A549 (cell line): ENCODE measurements around the gene HES6. TPM values are rescaled to one million over a fixed set of nuclear protein-coding genes. Genes with fewer than 3 reads are reported as not detected.

ENCODE experiments used
- ATAC-seq, 2 experiments: fragments of 200-7000 bp in 1 of 2; fragments of >200 bp in 1 of 2; cut with Nextera tagmentation in 1 of 2; cut with Tn5 transposase in 1 of 2; 3 replicates each; pipeline versions ENCODE4 v1.8.0 to v1.9.1; 2018 to 2020; ENCODE audit warnings: mild to moderate bottlenecking in 1 of 2, moderate library complexity in 1 of 2
- CTCF ChIA-PET: fragments of 300-600 bp; sonication (Branson Sonifier 250); formaldehyde crosslinking; extraction: SDS; loops from one replicate; lab custom pipeline; 2021; ENCODE audit warnings: antibody characterized with exemption, inconsistent platforms; lab: Yijun Ruan, JAX
- POLR2A ChIA-PET: fragments of 350-600 bp; formaldehyde crosslinking; extraction: SDS; loops from one replicate; lab custom pipeline; 2021; ENCODE audit warnings: antibody characterized with exemption, inconsistent platforms; lab: Yijun Ruan, JAX
- DNase-seq, 2 experiments: peaks; one replicate each; pipeline versions ENCODE4 v3.0.0 to v3.0.0-alpha.2; 2011 to 2016; ENCODE audit warnings: low read depth in 1 of 2, low spot score in 1 of 2
- FAIRE-seq: peaks from 2 replicates; lab custom pipeline; 2011; peaks lifted over from hg19 to GRCh38; lab: Jason Lieb, UNC
- H3K27ac ChIP-seq, 2 experiments: fragments of >200 bp; sonication (Bioruptor Twin); formaldehyde crosslinking; 3 replicates each; pipeline ENCODE4 v1.5.1; 2016 to 2017
- H3K4me1 ChIP-seq: fragments of >200 bp; sonication (Bioruptor Twin); formaldehyde crosslinking; 3 replicates; pipeline ENCODE4 v1.6.1; 2016
- H3K4me2 ChIP-seq: fragments of >200 bp; sonication (Bioruptor Twin); formaldehyde crosslinking; 3 replicates; pipeline ENCODE4 v1.6.1; 2016
- H3K4me3 ChIP-seq: fragments of >200 bp; sonication (Bioruptor Twin); formaldehyde crosslinking; 3 replicates; pipeline ENCODE4 v1.5.1; 2016
- H3K9me3 ChIP-seq: fragments of >200 bp; sonication (Bioruptor Twin); formaldehyde crosslinking; 3 replicates; pipeline ENCODE4 v1.6.1; 2016
- CEBPB ChIP-seq, 2 experiments: fragments of >200 bp in 1 of 2; sonication (Bioruptor Twin) in 1 of 2; formaldehyde crosslinking in 1 of 2; IDR thresholded peaks; 2 replicates each; pipeline ENCODE4 v1.6.1; 2012 to 2016
- EHF ChIP-seq: fragments of 250-450 bp; sonication (Bioruptor Pico); IDR thresholded peaks from 2 replicates; pipeline ENCODE4 v1.5.0; 2020; ENCODE audit warnings: mild to moderate bottlenecking
- EHMT2 ChIP-seq: fragments of 200-600 bp; sonication (generic); IDR thresholded peaks from 2 replicates; pipeline ENCODE4 v1.6.1; 2016; ENCODE audit warnings: antibody characterized with exemption, low read depth, mild to moderate bottlenecking, moderate library complexity
- ESRRA ChIP-seq: fragments of 150-350 bp; IDR thresholded peaks from 2 replicates; pipeline ENCODE4 v1.6.1; 2014; ENCODE audit warnings: mild to moderate bottlenecking, low read length, borderline replicate concordance
- FOSB ChIP-seq: fragments of 250-450 bp; sonication (Bioruptor Pico); IDR thresholded peaks from 2 replicates; pipeline ENCODE4 v1.5.0; 2020; ENCODE audit warnings: mild to moderate bottlenecking, moderate library complexity
- HEYL ChIP-seq: fragments of 250-450 bp; sonication (Bioruptor Pico); IDR thresholded peaks from 2 replicates; pipeline ENCODE4 v1.8.0; 2021; ENCODE audit warnings: mild to moderate bottlenecking, moderate library complexity
- HOXB13 ChIP-seq: fragments of 250-450 bp; sonication (Bioruptor Pico); IDR thresholded peaks from 2 replicates; pipeline ENCODE4 v1.5.0; 2020; ENCODE audit warnings: low read depth, mild to moderate bottlenecking, moderate library complexity
- HOXB5 ChIP-seq: fragments of 250-450 bp; sonication (Bioruptor Pico); IDR thresholded peaks from 2 replicates; pipeline ENCODE4 v1.5.0; 2020; ENCODE audit warnings: mild to moderate bottlenecking, moderate library complexity
- JUN ChIP-seq, 2 experiments: fragments of >200 bp; sonication (Bioruptor Twin); formaldehyde crosslinking; IDR thresholded peaks; 2 replicates in 1 of 2; 3 replicates in 1 of 2; pipeline ENCODE4 v1.6.1; 2016 to 2017
- MAFK ChIP-seq: fragments of 450-650 bp; IDR thresholded peaks from 2 replicates; pipeline ENCODE4 v1.6.1; 2014; ENCODE audit not compliant: partially characterized antibody
- MYC ChIP-seq: IDR thresholded peaks from 2 replicates; pipeline ENCODE4 v1.6.1; 2012; ENCODE audit warnings: mild to moderate bottlenecking, inconsistent platforms, low read length, improper control_type of control experiment, borderline replicate concordance
- NPAS2 ChIP-seq: fragments of 250-450 bp; sonication (Bioruptor Pico); IDR thresholded peaks from 2 replicates; pipeline ENCODE4 v1.8.0; 2022; ENCODE audit warnings: mild to moderate bottlenecking, moderate library complexity, borderline replicate concordance
- NR3C1 ChIP-seq: fragments of >200 bp; sonication (Bioruptor Twin); formaldehyde crosslinking; IDR thresholded peaks from 3 replicates; pipeline ENCODE4 v1.6.1; 2017
- POLR2AphosphoS2 ChIP-seq: conservative IDR thresholded peaks from 2 replicates; pipeline ENCODE4 v1.6.1; 2012; ENCODE audit warnings: low read length, improper control_type of control experiment, inconsistent platforms
- RCOR1 ChIP-seq: fragments of 150-350 bp; IDR thresholded peaks from 2 replicates; pipeline ENCODE4 v1.6.1; 2014; ENCODE audit warnings: antibody characterized with exemption, low read length, low read depth
- RNF2 ChIP-seq: fragments of 200-600 bp; sonication (generic); IDR thresholded peaks from 2 replicates; pipeline ENCODE4 v1.6.1; 2016; ENCODE audit warnings: low read depth, mild to moderate bottlenecking, antibody characterized with exemption, moderate library complexity, borderline replicate concordance
- SREBF2 ChIP-seq: fragments of 450-650 bp; IDR thresholded peaks from 2 replicates; pipeline ENCODE4 v1.6.1; 2014; ENCODE audit warnings: mild to moderate bottlenecking, moderate library complexity
- TFCP2L1 ChIP-seq: fragments of 250-450 bp; sonication (Bioruptor Pico); IDR thresholded peaks from 2 replicates; pipeline ENCODE4 v1.5.0; 2021; ENCODE audit warnings: mild to moderate bottlenecking
- TP53 ChIP-seq: fragments of 250-450 bp; sonication (Bioruptor Pico); IDR thresholded peaks from 2 replicates; pipeline ENCODE4 v1.5.0; 2021; ENCODE audit warnings: mild to moderate bottlenecking, moderate library complexity
- WGBS: methylation state at CpG from one replicate; pipeline ENCODE4 v1.1.6; 2017; ENCODE audit errors: missing lambda C conversion rate; 5-methylcytosine and 5-hydroxymethylcytosine counted together
- polyA plus RNA-seq, 4 experiments: library from polyadenylated mRNA; depleted of rRNA in 3 of 4; stranded (reverse); fragments of >200 nt; fragmentation: RNase III in 1 of 4; extraction: RNeasy Plus Mini Kit Qiagen cat#74134 plus additional on column Dnase treatment in 1 of 4; gene quantifications; 2 replicates in 3 of 4; 3 replicates in 1 of 4; pipeline ENCODE4 v1.2.3, GENCODE V29; 2011 to 2017
- TF ChIP-seq, protein P1 (sequence below): fragments of >200 bp; sonication (Bioruptor Twin); formaldehyde crosslinking; IDR thresholded peaks from 3 replicates; pipeline ENCODE4 v1.5.1; 2016
- TF ChIP-seq, protein P2 (sequence below): fragments of 200-600 bp; sonication (generic); IDR thresholded peaks from 2 replicates; pipeline ENCODE4 v1.6.1; 2016; ENCODE audit warnings: antibody characterized with exemption, mild to moderate bottlenecking, moderate library complexity
- TF ChIP-seq, protein P3 (sequence below): IDR thresholded peaks from 2 replicates; pipeline ENCODE4 v1.6.1; 2012
- TF ChIP-seq, protein P4 (sequence below): fragments of 250-450 bp; sonication (Bioruptor Pico); IDR thresholded peaks from 2 replicates; pipeline ENCODE4 v1.5.0; 2020; ENCODE audit warnings: low read depth, mild to moderate bottlenecking, moderate library complexity

Gene HES6
- polyA plus RNA-seq, 2 of the 4 experiments (the other 2 are of a cell fraction), result 5.4 to 7.5 TPM

DNA sequence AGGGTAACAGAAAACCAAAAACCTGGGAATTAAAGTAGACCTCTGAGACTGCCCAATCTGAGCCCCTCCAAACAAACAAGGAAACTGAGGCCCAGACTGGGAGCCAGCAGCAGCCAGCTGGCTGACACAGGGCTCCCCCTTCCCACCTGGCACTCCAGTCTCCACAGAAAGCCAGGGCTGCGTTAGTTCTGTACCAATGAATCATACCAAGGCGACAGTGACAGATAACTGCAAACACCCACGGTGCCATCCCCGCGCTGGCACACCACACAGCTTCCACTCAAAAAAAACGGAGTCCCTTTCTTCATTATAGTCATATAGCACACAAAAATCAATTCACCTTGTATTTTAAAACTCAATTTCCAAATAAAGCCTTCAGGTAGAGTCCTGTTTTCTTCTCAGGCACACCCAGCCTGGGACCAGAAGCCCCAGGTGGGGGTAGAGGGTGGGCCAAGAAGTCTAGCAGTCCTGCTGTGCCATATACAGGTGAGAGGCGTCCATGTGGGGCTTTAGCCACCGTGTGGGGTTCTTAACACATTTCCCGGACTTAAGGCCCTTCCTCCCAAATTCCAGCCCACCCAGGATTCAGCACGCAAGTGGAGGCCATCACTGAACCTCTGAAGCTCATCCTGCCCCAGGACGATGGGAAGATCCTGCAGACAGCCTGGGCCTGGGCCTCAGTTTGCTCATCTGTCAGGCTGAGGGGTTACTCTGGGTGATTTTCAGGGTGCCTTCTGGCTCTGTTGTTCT lies 47.3 kb upstream of the HES6 start:
- no peak for DNase-seq

DNA sequence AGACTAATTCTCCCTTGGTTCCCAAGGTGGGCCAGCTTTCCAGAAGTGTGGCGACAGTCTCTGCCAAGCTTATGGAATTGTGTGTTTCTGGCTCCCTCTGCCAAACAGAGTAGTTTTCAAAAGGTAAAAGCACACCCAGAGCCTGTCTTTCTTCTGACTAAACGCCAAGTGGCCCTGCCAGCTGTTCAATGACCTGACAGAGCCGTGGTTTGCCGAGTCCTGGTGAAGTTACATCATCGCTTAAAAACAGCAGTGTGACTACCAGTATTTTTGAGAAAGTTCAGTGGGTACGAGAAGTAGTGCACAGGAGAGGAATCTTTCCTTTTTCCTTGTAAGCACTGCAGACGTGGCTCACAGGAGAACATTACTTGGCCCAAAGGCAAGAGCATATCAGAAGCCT lies 46.7 kb upstream of the HES6 start:
- FAIRE-seq, result no peak
- CTCF ChIA-PET, result interaction anchor here (0.6 to 22.7 kb wide), 9 partner anchors 10 to 450 kb away, joined by 3 to 351 read pairs (median 5); no protein-coding TSS in a partner anchor
- peak overlapping the region; percentile 90 to 95 for H3K27ac ChIP-seq
- TF ChIP-seq RCOR1 (no peak), CEBPB (IDR thresholded peaks at IDR 0.05) (peak in 1 of 2 experiments; percentile 36; a peak in 1 of 4 replicates)
- no peaks in the 10 kb centered on the region for H3K9me3 ChIP-seq
- no peak for ATAC-seq
- H3K4me2 ChIP-seq, result peak overlapping the region; percentile 92
- DNase-seq, result peak in 1 of 2 experiments; percentile 63
- peaks cover 67% of the 10 kb centered on the region for H3K4me1 ChIP-seq
- WGBS, result 23% methylated on average over 7 of the region's 7 CpGs
- POLR2A ChIA-PET, result no interaction called here
- peak overlapping the region; percentile 67 for H3K4me3 ChIP-seq

More for the DNA sequence above, 47.3 kb upstream of the HES6 start:
- FAIRE-seq, result no peak
- peak overlapping the region; percentile 90 to 95 for H3K27ac ChIP-seq
- peak overlapping the region; percentile 67 for H3K4me3 ChIP-seq
- no peak for ATAC-seq
- peak overlapping the region; percentile 92 for H3K4me2 ChIP-seq
- ChIA-PET POLR2A (interaction anchor here (0.7 to 1.5 kb wide), 3 partner anchors 16 to 47 kb away, joined by 3 to 4 read pairs (median 3); no protein-coding TSS in a partner anchor), CTCF (interaction anchor here (0.6 to 22.7 kb wide), 7 partner anchors 8 to 143 kb away, joined by 3 to 351 read pairs (median 4); no protein-coding TSS in a partner anchor)
- 20% methylated on average over 8 of the region's 11 CpGs for WGBS
- no peaks in the 10 kb centered on the region for H3K9me3 ChIP-seq
- TF ChIP-seq, protein P1, sequence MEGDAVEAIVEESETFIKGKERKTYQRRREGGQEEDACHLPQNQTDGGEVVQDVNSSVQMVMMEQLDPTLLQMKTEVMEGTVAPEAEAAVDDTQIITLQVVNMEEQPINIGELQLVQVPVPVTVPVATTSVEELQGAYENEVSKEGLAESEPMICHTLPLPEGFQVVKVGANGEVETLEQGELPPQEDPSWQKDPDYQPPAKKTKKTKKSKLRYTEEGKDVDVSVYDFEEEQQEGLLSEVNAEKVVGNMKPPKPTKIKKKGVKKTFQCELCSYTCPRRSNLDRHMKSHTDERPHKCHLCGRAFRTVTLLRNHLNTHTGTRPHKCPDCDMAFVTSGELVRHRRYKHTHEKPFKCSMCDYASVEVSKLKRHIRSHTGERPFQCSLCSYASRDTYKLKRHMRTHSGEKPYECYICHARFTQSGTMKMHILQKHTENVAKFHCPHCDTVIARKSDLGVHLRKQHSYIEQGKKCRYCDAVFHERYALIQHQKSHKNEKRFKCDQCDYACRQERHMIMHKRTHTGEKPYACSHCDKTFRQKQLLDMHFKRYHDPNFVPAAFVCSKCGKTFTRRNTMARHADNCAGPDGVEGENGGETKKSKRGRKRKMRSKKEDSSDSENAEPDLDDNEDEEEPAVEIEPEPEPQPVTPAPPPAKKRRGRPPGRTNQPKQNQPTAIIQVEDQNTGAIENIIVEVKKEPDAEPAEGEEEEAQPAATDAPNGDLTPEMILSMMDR, result no peak
- TF ChIP-seq NR3C1 (no peak), EHMT2 (no peak), SREBF2 (no peak), NPAS2 (CRISPR knock-in tag) (no peak), FOSB (CRISPR knock-in tag) (0 out of 2 replicates have a peak, but pooled peaks have one; percentile 37), HOXB5 (peak; percentile 50), ESRRA (0 out of 2 replicates have a peak, but pooled peaks have one; percentile 23), POLR2AphosphoS2 (no peak), TFCP2L1 (CRISPR knock-in tag) (peak; percentile 13; the same call in 1 of the 2 replicates), HOXB13 (CRISPR knock-in tag) (no peak), TP53 (CRISPR knock-in tag) (peak; percentile 35; the same call in 1 of the 2 replicates)
- TF ChIP-seq, protein P2, sequence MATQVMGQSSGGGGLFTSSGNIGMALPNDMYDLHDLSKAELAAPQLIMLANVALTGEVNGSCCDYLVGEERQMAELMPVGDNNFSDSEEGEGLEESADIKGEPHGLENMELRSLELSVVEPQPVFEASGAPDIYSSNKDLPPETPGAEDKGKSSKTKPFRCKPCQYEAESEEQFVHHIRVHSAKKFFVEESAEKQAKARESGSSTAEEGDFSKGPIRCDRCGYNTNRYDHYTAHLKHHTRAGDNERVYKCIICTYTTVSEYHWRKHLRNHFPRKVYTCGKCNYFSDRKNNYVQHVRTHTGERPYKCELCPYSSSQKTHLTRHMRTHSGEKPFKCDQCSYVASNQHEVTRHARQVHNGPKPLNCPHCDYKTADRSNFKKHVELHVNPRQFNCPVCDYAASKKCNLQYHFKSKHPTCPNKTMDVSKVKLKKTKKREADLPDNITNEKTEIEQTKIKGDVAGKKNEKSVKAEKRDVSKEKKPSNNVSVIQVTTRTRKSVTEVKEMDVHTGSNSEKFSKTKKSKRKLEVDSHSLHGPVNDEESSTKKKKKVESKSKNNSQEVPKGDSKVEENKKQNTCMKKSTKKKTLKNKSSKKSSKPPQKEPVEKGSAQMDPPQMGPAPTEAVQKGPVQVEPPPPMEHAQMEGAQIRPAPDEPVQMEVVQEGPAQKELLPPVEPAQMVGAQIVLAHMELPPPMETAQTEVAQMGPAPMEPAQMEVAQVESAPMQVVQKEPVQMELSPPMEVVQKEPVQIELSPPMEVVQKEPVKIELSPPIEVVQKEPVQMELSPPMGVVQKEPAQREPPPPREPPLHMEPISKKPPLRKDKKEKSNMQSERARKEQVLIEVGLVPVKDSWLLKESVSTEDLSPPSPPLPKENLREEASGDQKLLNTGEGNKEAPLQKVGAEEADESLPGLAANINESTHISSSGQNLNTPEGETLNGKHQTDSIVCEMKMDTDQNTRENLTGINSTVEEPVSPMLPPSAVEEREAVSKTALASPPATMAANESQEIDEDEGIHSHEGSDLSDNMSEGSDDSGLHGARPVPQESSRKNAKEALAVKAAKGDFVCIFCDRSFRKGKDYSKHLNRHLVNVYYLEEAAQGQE, result no peak
- TF ChIP-seq, all 56 proteins: peak for 5
- H3K4me1 ChIP-seq, result peaks cover 73% of the 10 kb centered on the region

DNA sequence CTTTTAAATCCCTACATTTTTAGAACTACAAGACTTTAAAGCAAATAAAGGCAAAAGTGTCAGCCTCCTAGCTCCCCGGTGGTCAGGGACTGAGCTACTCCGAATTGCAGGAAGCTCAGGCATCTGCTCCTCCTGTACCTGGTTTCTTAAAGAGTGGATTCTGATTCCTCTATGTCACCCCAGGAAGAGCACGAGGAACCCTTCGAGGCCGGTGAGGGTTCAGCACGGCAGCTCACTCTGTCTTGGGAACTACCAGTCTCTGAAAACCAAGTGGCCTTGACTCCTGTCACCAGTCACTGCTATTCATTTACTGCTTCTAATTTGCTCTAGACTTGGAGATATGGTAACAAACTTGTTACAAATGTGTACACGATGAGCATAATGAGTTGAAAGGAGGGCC lies 46.3 kb upstream of the HES6 start:
- peak overlapping the region; percentile 92 for H3K4me2 ChIP-seq
- TF ChIP-seq, protein P3, sequence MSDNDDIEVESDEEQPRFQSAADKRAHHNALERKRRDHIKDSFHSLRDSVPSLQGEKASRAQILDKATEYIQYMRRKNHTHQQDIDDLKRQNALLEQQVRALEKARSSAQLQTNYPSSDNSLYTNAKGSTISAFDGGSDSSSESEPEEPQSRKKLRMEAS, result 0 out of 2 replicates have a peak, but pooled peaks have one; percentile 2
- TF ChIP-seq HEYL (CRISPR knock-in tag) (peak; percentile 50; the same call in 1 of the 2 replicates), RNF2 (no peak), HOXB5 (peak; percentile 64; the same call in 1 of the 2 replicates), POLR2AphosphoS2 (peak; percentile 34; the same call in 1 of the 2 replicates), MAFK (no peak), TFCP2L1 (CRISPR knock-in tag) (0 out of 2 replicates have a peak, but pooled peaks have one; percentile 46), HOXB13 (CRISPR knock-in tag) (peak; percentile 89), JUN (IDR thresholded peaks at IDR 0.05) (peak in 1 of 2 experiments; percentile 11; a peak in 2 of 5 replicates), EHF (CRISPR knock-in tag) (peak; percentile 54; the same call in 1 of the 2 replicates), MYC (no peak)
- TF ChIP-seq, protein P4, sequence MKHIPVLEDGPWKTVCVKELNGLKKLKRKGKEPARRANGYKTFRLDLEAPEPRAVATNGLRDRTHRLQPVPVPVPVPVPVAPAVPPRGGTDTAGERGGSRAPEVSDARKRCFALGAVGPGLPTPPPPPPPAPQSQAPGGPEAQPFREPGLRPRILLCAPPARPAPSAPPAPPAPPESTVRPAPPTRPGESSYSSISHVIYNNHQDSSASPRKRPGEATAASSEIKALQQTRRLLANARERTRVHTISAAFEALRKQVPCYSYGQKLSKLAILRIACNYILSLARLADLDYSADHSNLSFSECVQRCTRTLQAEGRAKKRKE (CRISPR knock-in tag), result peak; percentile 13; the same call in 1 of the 2 replicates

More for the DNA sequence above, 46.3 kb upstream of the HES6 start:
- CTCF ChIA-PET, result interaction anchor here (0.6 to 22.7 kb wide), 7 partner anchors 9 to 450 kb away, joined by 3 to 351 read pairs (median 5); no protein-coding TSS in a partner anchor
- 10% methylated on average over 7 of the region's 7 CpGs for WGBS
- H3K27ac ChIP-seq, result peak overlapping the region; percentile 90 to 95
- ATAC-seq (no peak), FAIRE-seq (no peak), DNase-seq (no peak)
- H3K4me3 ChIP-seq, result peak overlapping the region; percentile 67
- H3K9me3 ChIP-seq, result no peaks in the 10 kb centered on the region
- peaks cover 63% of the 10 kb centered on the region for H3K4me1 ChIP-seq
- POLR2A ChIA-PET, result no interaction called here
